ENCODE data around the gene COL24A1. TPM values are rescaled to one million over a fixed set of nuclear protein-coding genes. Genes with fewer than 3 reads are reported as not detected.
"Not testable (repeated sequence)": the region's sequence is repeated elsewhere in the genome, so short reads cannot be mapped to it uniquely, and the experiment has no call there.

The COL24A1 gene
- total RNA-seq, 4 donors from 2014 or later, result 0.12 to 1.1 (median 0.58) TPM

DNA sequence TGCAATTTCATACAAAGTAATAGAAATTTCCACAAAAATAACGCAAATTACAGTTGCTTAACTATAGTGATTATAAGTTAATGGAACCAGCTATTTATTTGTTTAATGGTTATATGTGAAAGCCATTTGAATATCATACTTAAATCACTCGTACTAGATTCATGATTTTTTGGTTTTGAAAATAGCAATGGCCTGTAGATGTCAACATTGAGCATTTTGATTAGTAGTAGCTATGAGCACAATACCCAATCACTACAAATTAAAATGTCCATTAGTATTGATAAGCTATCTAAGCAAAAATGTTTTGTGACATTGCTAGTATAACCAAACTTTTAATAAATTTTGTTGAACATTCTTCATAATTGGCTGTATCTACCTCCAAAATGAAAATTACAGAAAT, 10.0 kb downstream of the COL24A1 start:
- ATAC-seq (ENCODE audit: low FRiP score) (no peak), DNase-seq (ENCODE audit: low spot score) (no peak)
- TF ChIP-seq, protein P1, sequence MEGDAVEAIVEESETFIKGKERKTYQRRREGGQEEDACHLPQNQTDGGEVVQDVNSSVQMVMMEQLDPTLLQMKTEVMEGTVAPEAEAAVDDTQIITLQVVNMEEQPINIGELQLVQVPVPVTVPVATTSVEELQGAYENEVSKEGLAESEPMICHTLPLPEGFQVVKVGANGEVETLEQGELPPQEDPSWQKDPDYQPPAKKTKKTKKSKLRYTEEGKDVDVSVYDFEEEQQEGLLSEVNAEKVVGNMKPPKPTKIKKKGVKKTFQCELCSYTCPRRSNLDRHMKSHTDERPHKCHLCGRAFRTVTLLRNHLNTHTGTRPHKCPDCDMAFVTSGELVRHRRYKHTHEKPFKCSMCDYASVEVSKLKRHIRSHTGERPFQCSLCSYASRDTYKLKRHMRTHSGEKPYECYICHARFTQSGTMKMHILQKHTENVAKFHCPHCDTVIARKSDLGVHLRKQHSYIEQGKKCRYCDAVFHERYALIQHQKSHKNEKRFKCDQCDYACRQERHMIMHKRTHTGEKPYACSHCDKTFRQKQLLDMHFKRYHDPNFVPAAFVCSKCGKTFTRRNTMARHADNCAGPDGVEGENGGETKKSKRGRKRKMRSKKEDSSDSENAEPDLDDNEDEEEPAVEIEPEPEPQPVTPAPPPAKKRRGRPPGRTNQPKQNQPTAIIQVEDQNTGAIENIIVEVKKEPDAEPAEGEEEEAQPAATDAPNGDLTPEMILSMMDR (IDR thresholded peaks at IDR 0.05), result no peak

- TF ChIP-seq, protein P1 (IDR thresholded peaks at IDR 0.05), result no peak
Measured at GRCh38 chr1:86140281-86140880, 16.2 kb downstream of the COL24A1 start.

DNA sequence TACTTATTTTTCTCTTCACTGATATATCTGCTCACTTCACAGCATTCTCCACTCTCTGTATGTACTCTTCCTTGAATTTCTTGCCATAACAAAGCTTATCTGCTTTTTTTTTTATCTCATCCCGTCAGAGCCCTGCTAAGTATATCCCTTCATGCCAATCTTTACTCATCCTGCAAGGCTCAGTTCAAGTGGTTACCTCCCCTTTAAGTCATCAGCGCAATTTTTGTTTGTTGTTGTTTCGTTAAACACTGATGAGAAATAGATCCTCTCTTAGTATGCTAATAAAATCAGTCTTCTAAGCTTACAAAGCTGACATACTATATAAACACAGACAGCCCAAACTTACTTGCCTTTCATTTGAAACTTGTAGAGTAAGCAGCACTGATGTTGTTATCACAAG, 17.8 kb downstream of the COL24A1 start:
- DNase-seq (ENCODE audit: low spot score) (no peak), ATAC-seq (ENCODE audit: low FRiP score) (no peak)
- TF ChIP-seq, protein P1 (IDR thresholded peaks at IDR 0.05), result no peak

More at GRCh38 chr1:86140281-86140880, 16.2 kb downstream of the COL24A1 start:
- ATAC-seq (ENCODE audit: low FRiP score) (no peak), DNase-seq (ENCODE audit: low spot score) (no peak)

DNA sequence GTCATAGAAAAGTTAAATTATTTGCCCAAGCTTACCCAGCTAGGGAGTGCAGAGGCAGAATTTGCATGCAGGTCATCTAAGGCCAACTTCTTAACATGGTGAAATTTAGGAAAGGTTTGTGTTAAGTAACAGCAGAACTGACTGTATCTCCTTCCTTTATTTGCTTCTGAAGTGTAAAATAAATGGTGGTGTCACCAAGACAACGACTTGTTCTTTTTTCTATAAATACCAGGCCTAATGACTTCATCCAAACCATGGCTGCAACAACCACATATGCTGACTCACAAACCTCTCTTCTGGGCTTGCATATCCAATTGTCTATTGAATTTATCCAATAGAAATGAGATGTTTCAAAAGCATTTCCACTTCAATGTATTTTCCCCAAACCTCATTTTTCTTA, 19.1 kb downstream of the COL24A1 start:
- DNase-seq (ENCODE audit: low spot score) (no peak), ATAC-seq (ENCODE audit: low FRiP score) (no peak)
- TF ChIP-seq, protein P1 (IDR thresholded peaks at IDR 0.05), result no peak

DNA sequence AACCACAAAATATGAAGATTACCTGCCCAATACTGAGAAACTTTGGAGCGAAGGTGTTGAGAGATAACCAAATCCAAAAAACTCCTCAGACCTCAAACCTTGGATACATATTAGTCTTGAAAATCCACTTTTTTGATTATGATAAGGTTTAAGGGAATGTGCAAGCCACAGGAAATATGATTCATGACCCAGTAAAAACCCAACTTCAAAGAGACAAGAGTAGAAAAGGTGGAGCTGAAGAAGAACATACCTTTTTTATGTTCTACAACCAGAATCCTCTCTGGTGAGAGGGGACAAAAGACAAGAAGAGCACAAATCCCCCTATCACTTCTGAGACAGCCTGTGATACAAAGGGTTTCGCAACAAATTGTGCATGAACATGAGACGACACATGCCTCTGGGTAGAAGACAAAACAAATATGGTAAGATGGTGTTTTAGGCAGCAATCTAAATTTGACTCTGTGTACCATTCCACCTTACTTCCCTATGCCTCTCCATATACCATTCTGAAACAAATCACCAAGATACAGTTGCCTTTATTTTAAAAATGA, 37.3 kb downstream of the COL24A1 start:
- TF ChIP-seq, protein P1 (IDR thresholded peaks at IDR 0.05), result no peak
- no peak for ATAC-seq (ENCODE audit: low FRiP score)
- DNase-seq (ENCODE audit: low spot score), result no peak

DNA sequence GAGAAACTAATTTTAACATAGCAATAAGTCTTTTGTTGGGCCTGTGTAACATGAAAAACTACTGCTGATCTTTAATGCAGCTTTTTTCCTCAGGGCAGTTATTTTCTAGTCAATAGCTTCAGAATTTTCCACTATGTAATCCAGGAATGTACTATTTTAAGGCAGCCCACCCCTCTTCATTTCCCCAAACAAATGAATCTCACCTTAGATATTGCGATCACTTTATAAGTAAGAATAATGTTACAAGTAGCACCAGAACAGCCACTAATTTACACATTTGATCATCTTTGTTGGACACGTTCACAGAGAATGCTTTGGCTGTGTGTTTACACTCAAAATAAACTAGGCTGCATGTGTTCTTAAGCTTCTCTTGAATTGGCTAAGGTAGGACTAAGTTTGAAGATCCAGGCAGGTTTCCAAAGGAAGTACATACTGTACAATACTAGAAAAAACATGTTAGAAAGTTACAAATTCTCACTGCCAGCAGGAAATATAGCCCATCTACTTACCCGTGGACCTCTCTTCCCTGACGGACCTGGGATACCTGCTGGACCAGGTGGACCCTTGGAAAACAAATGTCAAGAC, 41.7 kb downstream of the COL24A1 start:
- TF ChIP-seq, protein P1 (IDR thresholded peaks at IDR 0.05), result no peak
- no peak for ATAC-seq (ENCODE audit: low FRiP score)

GRCh38 chr1:86114236-86114635, 42.3 kb downstream of the COL24A1 start:
- ATAC-seq (ENCODE audit: low FRiP score) (no peak), DNase-seq (ENCODE audit: low spot score) (no peak)
- TF ChIP-seq, protein P1 (IDR thresholded peaks at IDR 0.05), result no peak

More for the DNA sequence above, 41.7 kb downstream of the COL24A1 start:
- no peak for DNase-seq (ENCODE audit: low spot score)

DNA sequence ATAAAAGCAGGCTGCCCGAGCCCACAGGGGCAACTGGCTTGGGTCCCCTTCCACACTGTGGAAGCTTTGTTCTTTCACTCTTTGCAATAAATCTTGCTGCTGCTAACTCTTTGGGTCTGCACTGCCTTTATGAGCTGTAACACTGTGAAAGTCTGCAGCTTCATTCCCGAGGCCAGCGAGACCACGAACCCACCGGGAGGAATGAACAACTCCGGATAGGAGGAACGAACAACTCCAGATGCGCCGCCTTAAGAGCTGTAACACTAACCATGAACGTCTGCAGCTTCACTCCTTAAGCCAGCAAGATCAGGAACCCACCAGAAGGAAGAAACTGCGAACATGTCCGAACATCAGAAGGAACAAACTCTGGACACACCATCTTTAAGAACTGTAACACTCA, 45.0 kb downstream of the COL24A1 start:
- not testable (repeated sequence) for DNase-seq (ENCODE audit: low spot score); ATAC-seq (ENCODE audit: low FRiP score)
